KG1 (cell line): Measurements from ENCODE around the gene MIPEP.
"Not testable (repeated sequence)": the region's sequence is repeated elsewhere in the genome, so short reads cannot be mapped to it uniquely, and the experiment has no call there.

Source experiments
- DNase-seq: peaks from one replicate; lab custom pipeline; 2025; lab: John Stamatoyannopoulos, UW

The MIPEP gene

GRCh38 chr13:23889615-23890607 lies 711 bp upstream of the MIPEP start:
- no peak for DNase-seq

- DNase-seq = not testable (repeated sequence)
These were observed 4.8 kb downstream of the MIPEP start for GRCh38 chr13:23884361-23884760.

GRCh38 chr13:23883255-23883654 lies 5.9 kb downstream of the MIPEP start:
- DNase-seq = no peak

GRCh38 chr13:23881402-23881800 lies 7.8 kb downstream of the MIPEP start:
- DNase-seq = not testable (repeated sequence)

- not testable (repeated sequence) for DNase-seq
These were observed 8.5 kb downstream of the MIPEP start for GRCh38 chr13:23880493-23881401.

GRCh38 chr13:23877286-23877685 lies 11.9 kb downstream of the MIPEP start:
- DNase-seq = no peak

- no peak for DNase-seq
These were observed 12.9 kb downstream of the MIPEP start for GRCh38 chr13:23876265-23876664.

GRCh38 chr13:23871616-23872220 lies 17.5 kb downstream of the MIPEP start:
- no peak for DNase-seq

GRCh38 chr13:23870356-23871140 lies 18.7 kb downstream of the MIPEP start:
- DNase-seq = no peak

GRCh38 chr13:23868521-23868920 lies 20.7 kb downstream of the MIPEP start:
- DNase-seq = no peak

- no peak for DNase-seq
These were observed 22.1 kb downstream of the MIPEP start for GRCh38 chr13:23867027-23867491.

GRCh38 chr13:23866420-23867026 lies 22.7 kb downstream of the MIPEP start:
- no peak for DNase-seq

GRCh38 chr13:23865906-23866305 lies 23.3 kb downstream of the MIPEP start:
- no peak for DNase-seq

- DNase-seq = no peak
These were observed 24.2 kb downstream of the MIPEP start for GRCh38 chr13:23865026-23865425.

GRCh38 chr13:23861310-23861709 lies 27.9 kb downstream of the MIPEP start:
- DNase-seq = no peak

- no peak for DNase-seq
These were observed 29.3 kb downstream of the MIPEP start for GRCh38 chr13:23859904-23860303.

- no peak for DNase-seq
These were observed 29.7 kb downstream of the MIPEP start for GRCh38 chr13:23859455-23859854.

- no peak for DNase-seq
These were observed 30.7 kb downstream of the MIPEP start for GRCh38 chr13:23858546-23858945.

- no peak for DNase-seq
These were observed 33.0 kb downstream of the MIPEP start for GRCh38 chr13:23856008-23856750.

GRCh38 chr13:23855360-23855759 lies 33.8 kb downstream of the MIPEP start:
- DNase-seq = no peak
